NB4 (cell line): ENCODE measurements around the gene BLOC1S1.

ENCODE experiments used
- CTCF ChIP-seq: IDR thresholded peaks from one replicate; pipeline ENCODE4 v1.5.1; 2012; ENCODE audit warnings: low read depth, low read length
- MYC ChIP-seq: IDR thresholded peaks from 2 replicates; pipeline ENCODE4 v1.6.1; 2011; ENCODE audit warnings: low read depth, low read length
- POLR2A ChIP-seq: IDR thresholded peaks from 2 replicates; pipeline ENCODE4 v1.6.1; 2011; ENCODE audit warnings: mild to moderate bottlenecking; ENCODE audit not compliant: insufficient read length; ENCODE audit errors: extremely low read depth
- TF ChIP-seq, protein P1 (sequence below): IDR thresholded peaks from 2 replicates; pipeline ENCODE4 v1.6.1; 2011; ENCODE audit warnings: low read depth, low read length

DNA sequence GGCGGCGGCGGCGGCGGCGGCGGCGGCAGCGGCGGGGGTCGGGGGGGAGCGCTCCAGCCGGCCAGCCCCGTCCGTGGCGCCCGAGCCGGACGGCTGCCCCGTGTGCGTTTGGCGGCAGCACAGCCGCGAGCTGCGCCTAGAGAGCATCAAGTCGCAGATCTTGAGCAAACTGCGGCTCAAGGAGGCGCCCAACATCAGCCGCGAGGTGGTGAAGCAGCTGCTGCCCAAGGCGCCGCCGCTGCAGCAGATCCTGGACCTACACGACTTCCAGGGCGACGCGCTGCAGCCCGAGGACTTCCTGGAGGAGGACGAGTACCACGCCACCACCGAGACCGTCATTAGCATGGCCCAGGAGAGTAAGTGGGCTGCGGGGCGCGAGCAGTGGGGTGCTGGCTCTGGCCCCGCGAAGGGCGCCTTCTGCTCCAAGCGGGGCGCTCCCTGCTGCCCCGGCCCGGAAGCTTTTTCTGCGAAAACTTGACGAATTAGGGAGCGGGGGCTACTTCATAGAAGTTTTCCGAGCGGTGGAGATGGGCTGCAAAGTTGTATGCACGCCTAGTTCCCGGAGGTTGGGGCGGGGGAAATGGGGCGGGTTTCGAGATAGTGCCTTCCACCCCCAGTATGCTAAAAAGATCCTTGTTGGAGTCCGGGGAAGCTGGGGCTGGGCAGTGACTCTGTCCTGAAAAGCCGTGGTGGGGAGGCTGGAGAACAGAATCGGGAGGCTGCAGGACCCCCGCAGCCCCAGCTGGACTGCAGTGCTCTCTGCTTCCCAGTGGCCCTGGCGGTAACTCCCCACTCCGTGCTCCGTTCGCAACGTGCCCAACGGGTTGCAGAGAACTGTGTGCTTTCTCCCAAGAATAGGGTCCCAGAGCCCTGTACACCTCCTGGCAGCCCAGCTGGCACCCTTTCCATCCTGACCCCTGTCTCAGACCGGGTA is 27.8 kb downstream of the BLOC1S1 start:
- TF ChIP-seq CTCF = peak; percentile 15
- TF ChIP-seq POLR2A = no peak
- TF ChIP-seq, protein P1, sequence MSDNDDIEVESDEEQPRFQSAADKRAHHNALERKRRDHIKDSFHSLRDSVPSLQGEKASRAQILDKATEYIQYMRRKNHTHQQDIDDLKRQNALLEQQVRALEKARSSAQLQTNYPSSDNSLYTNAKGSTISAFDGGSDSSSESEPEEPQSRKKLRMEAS = peak; percentile 44
- 0 out of 2 replicates have a peak, but pooled peaks have one; percentile 24 for TF ChIP-seq MYC
